22Rv1 (cell line): ENCODE data around the gene SRRD.

Source experiments
- H3K27ac ChIP-seq: fragments of 450-650 bp; 2 replicates; pipeline ENCODE4 v1.5.1; 2017
- CTCF ChIP-seq: fragments of 450-650 bp; IDR thresholded peaks from 2 replicates; pipeline ENCODE4 v1.5.1; 2017; ENCODE audit warnings: mild to moderate bottlenecking
- ZFX ChIP-seq: fragments of 450-650 bp; IDR thresholded peaks from 2 replicates; pipeline ENCODE4 v1.6.1; 2017; ENCODE audit warnings: antibody characterized with exemption, borderline replicate concordance

The SRRD gene

GRCh38 chr22:26464312-26464711, 19.4 kb upstream of the SRRD start:
- TF ChIP-seq CTCF (no peak), ZFX (no peak)
- H3K27ac ChIP-seq = no peak overlapping the region

DNA sequence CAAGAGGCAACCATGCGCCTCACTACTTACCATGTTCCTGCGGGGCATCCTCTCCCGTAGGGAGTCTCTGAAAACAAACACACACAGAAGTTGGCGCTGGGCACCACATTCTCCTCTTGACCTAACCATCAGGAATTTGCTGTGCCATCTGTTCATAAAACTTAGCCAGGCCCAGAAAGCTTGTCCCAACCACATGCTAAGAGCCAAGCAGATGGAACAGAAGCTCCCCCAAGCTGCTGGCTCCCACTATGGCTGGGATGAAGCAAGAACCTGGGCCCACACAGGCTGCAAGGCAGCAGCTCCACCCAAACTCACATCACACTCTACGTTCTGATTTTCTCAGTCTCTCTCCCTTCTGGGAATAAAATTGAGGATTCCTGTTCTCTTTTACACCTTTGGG, 17.5 kb upstream of the SRRD start:
- TF ChIP-seq ZFX = no peak
- TF ChIP-seq CTCF = no peak
- no peak overlapping the region for H3K27ac ChIP-seq

DNA sequence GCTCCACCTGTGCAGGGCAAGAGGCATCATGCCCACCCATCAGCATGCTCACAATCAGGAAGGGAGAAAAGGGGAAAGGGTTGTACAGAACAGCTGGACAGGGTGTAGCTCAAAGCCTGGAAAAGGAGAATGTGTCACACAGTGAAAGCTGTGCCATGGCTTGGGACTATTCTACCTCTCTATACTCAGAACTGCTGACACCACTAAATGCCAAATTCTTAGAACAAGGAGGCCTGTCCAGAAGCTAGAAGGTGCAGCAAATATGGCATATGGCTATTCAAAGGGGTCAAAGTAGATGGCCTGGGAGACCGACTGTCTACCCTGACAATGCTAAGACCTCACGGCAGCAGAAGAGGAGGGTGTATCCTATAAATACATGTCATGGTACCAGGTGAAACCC, 12.9 kb upstream of the SRRD start:
- no peak for TF ChIP-seq CTCF
- no peak for TF ChIP-seq ZFX
- H3K27ac ChIP-seq = no peak overlapping the region

GRCh38 chr22:26471522-26471921, 12.2 kb upstream of the SRRD start:
- H3K27ac ChIP-seq = no peak overlapping the region
- TF ChIP-seq CTCF (no peak), ZFX (no peak)

- no peak overlapping the region for H3K27ac ChIP-seq
- TF ChIP-seq ZFX (no peak), CTCF (no peak)
These were observed 9.0 kb upstream of the SRRD start for GRCh38 chr22:26474682-26475081.

DNA sequence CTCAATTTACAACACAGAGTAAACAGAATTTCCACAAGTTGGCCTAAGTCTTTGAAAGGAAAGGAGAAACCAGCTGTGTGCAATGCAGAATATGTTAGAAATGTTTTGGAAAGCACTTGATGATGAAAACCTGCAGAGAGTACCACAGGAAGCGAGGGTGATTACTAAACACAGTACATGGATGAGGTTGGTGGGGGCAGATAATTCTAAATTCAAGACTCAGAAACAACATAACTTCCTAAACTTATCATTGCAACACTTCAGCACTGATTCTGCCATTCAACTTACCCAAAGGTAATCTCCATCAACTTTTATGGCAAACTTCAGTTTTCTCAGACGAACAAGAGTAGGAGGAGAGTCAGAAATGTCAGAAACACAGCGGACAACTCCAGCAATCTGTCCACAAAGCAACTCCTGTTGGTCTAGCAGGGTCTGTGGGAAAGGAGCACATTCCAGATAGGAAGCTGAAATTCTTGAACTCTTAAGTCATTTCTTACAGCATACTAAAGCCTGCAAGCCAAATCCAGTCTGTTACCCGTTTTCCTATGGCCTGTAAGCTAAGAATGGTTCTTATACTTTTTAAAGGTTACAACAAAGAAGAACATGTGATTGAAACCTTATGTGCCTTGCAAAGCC, 6.9 kb upstream of the SRRD start:
- TF ChIP-seq ZFX (no peak), CTCF (no peak)
- H3K27ac ChIP-seq = no peak overlapping the region

DNA sequence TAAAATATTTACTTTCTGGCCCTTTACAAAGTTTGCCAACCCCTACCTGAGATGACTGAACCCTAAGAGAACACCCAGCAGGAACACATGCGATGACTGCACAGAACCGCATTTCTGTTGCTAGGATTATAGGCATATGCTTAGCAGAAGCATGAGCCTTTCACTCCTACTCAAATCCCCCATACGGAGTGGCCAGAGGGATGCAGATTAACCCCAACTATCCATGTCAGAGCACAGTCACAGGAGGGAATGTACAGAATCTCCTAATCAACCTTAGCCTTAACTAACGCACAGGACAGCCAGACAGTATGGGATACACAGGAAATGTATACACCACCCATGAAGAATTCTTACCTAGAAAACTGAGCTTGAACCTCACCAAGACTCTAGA, 6.3 kb upstream of the SRRD start:
- no peak overlapping the region for H3K27ac ChIP-seq
- TF ChIP-seq ZFX (no peak), CTCF (no peak)
